HL-60/S4 treated with retinoic acid at 250 ng/mL for 4 days and 3 days (cell line): ENCODE measurements around the gene SLC16A6.
"Not testable (repeated sequence)": the region's sequence is repeated elsewhere in the genome, so short reads cannot be mapped to it uniquely, and the experiment has no call there.

Source experiments
- in situ Hi-C: fragments of 300-500 bp; cut with MboI; formaldehyde crosslinking; loops from 2 replicates; pipeline ENCODE4 v1.7.0; 2022; ENCODE audit warnings: low sequenced_read_pairs

The SLC16A6 gene

DNA sequence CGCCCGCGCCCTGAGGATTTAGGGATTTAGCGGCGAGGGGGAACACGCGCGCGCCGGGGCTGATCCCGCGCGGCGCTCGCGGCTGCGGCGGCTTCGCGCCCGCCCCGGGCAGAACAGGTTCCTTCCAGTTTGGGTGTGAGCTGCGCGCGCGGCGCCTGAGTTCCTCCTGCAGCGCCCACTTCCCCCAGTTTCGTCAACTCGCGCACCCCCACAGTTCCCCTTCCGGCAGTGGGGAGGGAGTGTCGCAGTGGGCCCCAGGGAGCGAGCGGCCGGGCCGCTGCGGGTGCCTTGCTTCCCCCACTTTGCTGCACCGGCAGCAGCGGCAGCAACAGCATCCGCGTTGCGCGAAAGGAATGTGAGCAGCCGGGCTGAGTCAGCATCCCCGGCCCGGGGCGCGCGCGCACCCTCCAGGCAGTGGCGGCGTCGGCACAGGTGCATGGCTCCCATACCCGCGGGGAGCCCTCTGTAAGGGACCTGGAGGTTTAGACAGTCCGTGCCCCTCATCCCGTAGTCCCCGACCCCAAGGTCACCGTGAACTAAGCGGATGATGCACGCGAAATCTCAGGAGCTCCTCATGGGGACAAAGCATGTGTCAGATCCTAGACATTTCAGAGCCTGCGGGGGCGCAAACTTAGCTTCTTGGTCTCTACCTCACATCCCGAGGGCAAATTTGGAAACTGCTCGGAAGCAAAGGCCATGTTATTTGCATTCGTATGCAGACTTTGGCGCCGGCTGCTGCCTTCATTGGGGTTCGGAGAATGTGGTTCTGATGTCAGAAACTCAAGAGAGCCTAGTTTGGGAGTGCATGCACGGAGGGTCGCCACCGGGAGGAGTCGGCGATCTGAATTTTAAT is 1.1 kb upstream of the SLC16A6 start:
- in situ Hi-C loops, result no loop called here

DNA sequence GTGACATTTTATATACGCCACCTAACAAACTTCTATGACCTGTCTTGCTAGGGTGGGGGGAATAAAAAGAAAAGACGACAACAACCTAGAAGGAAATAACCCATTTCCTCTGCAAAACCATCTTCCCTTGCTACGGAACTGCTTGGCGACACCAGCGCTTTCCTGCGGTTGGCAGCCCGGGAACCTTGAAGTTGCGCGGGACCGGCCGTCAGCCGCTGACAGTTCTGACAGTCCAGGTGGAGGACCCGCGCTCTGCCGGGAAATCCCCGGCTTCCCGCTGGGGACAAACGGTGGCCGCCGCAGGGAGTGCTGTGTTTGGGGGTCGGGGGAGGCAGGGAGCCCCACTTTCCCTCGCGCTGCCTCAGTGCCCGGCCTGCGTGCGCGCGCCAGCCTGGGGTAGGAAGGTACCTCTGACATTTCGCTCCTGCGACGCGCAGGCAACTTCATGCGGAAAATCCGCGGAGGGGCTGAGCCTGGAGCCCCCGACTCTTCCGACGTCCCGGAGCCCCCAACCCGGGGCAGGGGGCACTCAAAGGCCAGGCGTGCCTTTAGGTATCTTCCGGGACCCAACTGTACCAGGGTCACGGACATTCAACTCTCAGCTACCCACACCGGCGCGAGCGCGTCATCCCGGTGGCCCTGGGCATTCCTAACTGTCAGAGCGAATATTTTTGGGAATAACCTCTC is 516 bp downstream of the SLC16A6 start:
- in situ Hi-C loops, result no loop called here

GRCh38 chr17:68289936-68290267 is 1.0 kb downstream of the SLC16A6 start:
- in situ Hi-C loops, result no loop called here

DNA sequence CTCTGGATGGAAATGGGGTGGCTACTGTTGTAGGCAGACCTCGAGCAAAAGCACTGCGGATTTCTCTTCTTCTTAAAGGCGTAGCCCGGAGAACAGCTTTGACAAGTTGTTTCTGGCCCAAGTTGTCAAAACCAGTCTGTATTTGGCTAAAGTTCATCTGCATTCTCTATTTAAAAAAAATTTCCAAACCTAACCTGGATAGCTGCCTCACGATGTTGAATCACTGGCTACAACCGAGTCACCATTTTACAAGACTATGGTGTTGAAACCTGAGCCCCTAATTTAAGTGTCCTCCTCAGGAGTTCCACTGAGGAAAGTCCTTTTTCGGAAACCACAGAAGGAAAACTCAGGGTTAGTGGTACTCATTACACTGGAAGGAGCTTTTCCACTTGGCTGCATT is 1.5 kb downstream of the SLC16A6 start:
- in situ Hi-C loops, result no loop called here

- in situ Hi-C loops, result no loop called here
Observed at GRCh38 chr17:68288804-68289203, 2.1 kb downstream of the SLC16A6 start.

DNA sequence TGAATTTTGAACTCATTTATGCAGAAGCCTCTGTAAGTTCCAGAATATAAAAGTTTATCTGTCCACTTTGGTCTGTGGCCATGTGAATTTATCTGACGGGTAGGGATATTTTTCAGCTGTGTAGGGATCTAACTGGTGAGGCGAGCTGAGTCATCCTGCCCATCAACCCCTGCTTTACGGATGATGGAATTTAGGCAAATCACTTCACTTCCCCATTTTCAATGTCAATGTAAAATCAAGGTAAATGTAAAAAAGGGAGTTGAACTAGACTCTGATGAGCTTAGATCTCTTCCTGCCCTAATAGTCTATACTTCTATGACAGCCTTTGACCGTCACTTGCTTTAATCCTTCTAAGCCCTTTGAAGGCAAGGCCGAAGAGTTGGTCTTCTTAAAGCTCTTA is 2.6 kb downstream of the SLC16A6 start:
- in situ Hi-C loops, result no loop called here

DNA sequence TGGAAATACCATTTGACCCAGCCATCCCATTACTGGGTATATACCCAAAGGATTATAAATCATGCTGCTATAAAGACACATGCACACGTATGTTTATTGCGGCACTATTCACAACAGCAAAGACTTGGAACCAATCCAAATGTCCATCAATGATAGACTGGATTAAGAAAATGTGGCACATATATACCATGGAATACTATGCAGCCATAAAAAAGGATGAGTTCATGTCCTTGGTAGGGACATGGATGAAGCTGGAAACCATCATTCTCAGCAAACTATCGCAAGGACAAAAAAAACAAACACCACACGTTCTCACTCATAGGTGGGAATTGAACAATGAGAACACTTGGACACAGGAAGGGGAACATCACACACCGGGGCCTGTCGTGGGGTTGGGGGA is 9.0 kb downstream of the SLC16A6 start:
- in situ Hi-C loops, result not testable (repeated sequence)

- in situ Hi-C loops, result no loop called here
Observed at GRCh38 chr17:68277807-68278206, 13.1 kb downstream of the SLC16A6 start.

- in situ Hi-C loops, result not testable (repeated sequence)
Observed at GRCh38 chr17:68276339-68276738, 14.6 kb downstream of the SLC16A6 start.

GRCh38 chr17:68273722-68274121 is 17.2 kb downstream of the SLC16A6 start:
- in situ Hi-C loops, result no loop called here

- in situ Hi-C loops, result loop anchor here (10.0 kb wide), 2 partner anchors 129 to 189 kb away; partner anchors contain the start of gene WIPI1
Observed at GRCh38 chr17:68265833-68266232, 25.1 kb downstream of the SLC16A6 start.

- in situ Hi-C loops, result loop anchor here (10.0 kb wide), 2 partner anchors 132 to 192 kb away; partner anchors contain the start of gene WIPI1
Observed at GRCh38 chr17:68263101-68263681, 27.7 kb downstream of the SLC16A6 start.

GRCh38 chr17:68262467-68262866 is 28.5 kb downstream of the SLC16A6 start:
- in situ Hi-C loops, result loop anchor here (10.0 kb wide), 2 partner anchors 132 to 192 kb away; partner anchors contain the start of gene WIPI1

GRCh38 chr17:68260051-68260762 is 30.7 kb downstream of the SLC16A6 start:
- in situ Hi-C loops, result loop anchor here (10.0 kb wide), 2 partner anchors 135 to 195 kb away; partner anchors contain the start of gene WIPI1

GRCh38 chr17:68259648-68259951 is 31.3 kb downstream of the SLC16A6 start:
- in situ Hi-C loops, result not testable (repeated sequence)

DNA sequence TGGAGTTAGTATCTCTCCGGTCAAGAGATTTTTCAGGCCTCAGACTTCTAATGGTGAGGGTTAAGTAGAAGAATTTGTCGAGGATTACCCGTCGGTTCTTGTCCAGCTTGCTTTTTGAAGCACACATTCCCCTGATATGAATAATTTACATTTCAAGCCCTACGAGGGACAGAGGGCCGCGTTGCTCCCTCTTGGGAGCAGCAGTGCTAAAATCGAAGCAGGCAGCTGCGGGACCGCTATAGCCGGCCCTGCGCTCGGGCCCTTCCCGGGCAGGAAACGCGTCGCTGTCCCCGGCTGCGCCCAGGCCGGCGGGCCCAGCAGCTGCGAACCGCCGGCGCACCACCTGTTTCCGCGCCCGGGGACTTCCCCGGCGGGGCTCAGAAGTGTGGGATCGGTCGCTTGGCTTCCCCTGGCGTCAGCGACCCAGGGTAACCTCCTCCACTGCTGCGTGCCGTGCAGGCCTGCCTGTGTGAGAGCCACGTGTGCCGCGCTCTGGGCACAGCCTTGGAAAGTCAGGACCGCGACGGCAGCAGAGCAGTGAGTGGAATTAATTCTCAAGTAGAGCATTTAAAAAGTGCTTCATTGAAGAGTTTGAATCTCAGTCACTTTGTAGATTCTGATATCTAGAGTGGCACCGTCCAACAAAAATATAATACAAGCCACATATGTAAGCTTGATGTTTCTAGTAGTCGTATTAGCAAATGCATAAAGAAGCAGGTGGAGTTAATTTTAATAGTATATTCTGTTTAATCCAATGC is 31.9 kb downstream of the SLC16A6 start:
- in situ Hi-C loops, result not testable (repeated sequence)

- in situ Hi-C loops, result no loop called here
Observed at GRCh38 chr17:68257934-68258333, 33.0 kb downstream of the SLC16A6 start.

DNA sequence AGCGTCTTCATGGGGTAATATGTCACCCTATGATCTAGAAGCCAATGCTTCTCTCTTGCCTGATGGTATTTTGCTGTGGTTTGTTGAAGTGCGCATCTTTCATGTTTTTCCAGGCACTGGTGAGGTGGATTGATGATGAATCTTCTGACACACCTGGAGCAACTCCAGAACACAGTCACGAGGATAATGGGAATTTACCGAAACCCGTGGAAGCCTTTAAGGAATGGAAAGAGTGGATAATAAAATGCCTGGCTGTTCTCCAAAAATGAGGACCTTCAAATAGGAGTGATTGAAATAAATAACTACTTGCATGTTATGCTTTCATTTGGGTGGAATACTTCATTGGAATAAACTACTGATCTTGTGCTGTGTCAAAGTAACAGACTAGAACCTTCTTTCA is 34.2 kb downstream of the SLC16A6 start:
- in situ Hi-C loops, result not testable (repeated sequence)

DNA sequence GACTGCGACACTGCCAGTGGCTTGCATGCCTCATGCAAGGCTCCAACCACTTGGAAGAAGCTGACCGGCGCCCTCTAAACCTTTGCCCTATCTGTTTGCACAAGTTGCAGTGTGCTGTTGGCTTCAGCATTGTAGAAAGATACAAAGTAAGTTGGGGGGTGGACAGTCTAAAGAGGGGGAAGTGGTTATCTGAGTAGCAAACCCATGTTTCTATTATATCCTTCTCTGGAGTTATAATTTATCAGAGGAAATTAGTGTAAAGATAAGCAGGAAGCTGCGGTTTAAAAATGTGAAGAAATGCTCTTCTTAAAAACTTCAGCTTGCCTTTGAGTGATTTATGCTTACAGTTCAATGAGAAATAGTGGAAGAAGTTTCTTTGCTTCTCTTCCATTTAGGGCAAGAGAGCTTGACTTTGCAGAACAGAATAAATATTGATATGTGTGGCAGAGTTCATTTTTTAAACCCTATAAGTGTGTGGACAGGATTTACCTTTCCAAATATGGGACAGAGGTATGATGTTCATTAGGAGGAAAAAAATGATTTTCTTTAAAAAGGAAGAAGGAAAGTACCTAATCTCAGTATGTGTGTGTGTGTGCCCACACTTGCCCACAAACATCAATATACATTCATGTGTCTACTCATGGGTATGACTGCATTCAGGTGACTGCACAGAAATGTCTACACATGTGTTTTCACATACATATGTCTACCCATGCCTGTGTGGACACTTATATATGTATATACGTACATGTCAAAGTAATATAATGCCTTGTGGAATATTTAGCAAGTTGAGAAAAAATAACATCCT is 35.0 kb downstream of the SLC16A6 start:
- in situ Hi-C loops, result no loop called here

- in situ Hi-C loops, result no loop called here
Observed at GRCh38 chr17:68255151-68255550, 35.8 kb downstream of the SLC16A6 start.
